Stimulated activated naive B cell treated with anti-CD40 and anti-IgM and Interleukin-4, amounts not matched to agents 10 μg/mL and 1 μg/mL and 100 μg/mL, for 72 hours (primary cell): Measurements from ENCODE around the gene INHA.

Experiments used
- ATAC-seq, 2 donors: fragments of 150-1000 bp; cut with Tn5 transposase; replicated peaks; 2 replicates each; pipeline ENCODE4 v1.10.0; 2021; ENCODE audit warnings: moderate library complexity in 1 of 2
- DNase-seq: peaks from one replicate; pipeline ENCODE4 v3.0.0; 2021
- H3K27ac Mint-ChIP-seq: one replicate; pipeline ENCODE4 v1.8.0; 2022; ENCODE audit warnings: mild to moderate bottlenecking, mixed read lengths
- H3K27me3 Mint-ChIP-seq, 2 donors: one replicate each; pipeline ENCODE4 v1.8.0; 2022; ENCODE audit warnings: mixed read lengths in 2 of 2
- H3K36me3 Mint-ChIP-seq, 2 donors: one replicate each; pipeline ENCODE4 v1.8.0; 2022; ENCODE audit warnings: mixed read lengths in 2 of 2, mild to moderate bottlenecking in 1 of 2
- H3K4me1 Mint-ChIP-seq, 2 donors: one replicate each; pipeline ENCODE4 v1.8.0; 2022; ENCODE audit warnings: mixed read lengths in 2 of 2, mild to moderate bottlenecking in 1 of 2
- H3K4me3 Mint-ChIP-seq, 2 donors: one replicate each; pipeline ENCODE4 v1.8.0; 2022; ENCODE audit warnings: mild to moderate bottlenecking in 2 of 2, mixed read lengths in 2 of 2, moderate library complexity in 1 of 2
- H3K9me3 Mint-ChIP-seq, 2 donors: one replicate each; pipeline ENCODE4 v1.8.0; 2022; ENCODE audit warnings: mixed read lengths in 2 of 2, mild to moderate bottlenecking in 1 of 2

Gene INHA, protein sequence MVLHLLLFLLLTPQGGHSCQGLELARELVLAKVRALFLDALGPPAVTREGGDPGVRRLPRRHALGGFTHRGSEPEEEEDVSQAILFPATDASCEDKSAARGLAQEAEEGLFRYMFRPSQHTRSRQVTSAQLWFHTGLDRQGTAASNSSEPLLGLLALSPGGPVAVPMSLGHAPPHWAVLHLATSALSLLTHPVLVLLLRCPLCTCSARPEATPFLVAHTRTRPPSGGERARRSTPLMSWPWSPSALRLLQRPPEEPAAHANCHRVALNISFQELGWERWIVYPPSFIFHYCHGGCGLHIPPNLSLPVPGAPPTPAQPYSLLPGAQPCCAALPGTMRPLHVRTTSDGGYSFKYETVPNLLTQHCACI

DNA sequence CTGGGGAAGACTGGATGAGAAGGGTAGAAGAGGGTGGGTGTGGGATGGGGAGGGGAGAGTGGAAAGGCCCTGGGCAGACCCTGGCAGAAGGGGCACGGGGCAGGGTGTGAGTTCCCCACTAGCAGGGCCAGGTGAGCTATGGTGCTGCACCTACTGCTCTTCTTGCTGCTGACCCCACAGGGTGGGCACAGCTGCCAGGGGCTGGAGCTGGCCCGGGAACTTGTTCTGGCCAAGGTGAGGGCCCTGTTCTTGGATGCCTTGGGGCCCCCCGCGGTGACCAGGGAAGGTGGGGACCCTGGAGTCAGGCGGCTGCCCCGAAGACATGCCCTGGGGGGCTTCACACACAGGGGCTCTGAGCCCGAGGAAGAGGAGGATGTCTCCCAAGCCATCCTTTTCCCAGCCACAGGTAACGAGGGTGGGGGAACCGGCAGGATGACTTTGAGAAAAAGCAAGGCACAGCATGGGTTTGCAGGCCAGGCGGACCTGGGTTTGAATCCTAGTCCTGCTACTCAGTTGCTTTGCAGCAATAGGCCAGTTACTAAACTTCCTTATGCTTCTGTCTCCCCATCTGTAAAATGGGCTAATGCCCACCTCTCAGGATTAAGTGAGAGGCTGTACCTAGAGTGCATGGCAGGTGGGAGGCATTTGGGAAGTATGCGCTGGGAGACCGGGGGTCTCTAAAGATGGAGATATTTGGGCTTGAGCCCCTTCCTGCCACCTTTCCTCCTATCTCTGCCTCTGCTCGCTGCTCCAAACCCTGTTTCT, at the start of gene INHA:
TSS of gene INHA (plus strand) at position 74 of the 765 bp plus-strand sequence. CDS start at position 139, 65 bp downstream.
- DNase-seq (no peak), ATAC-seq (no peak)
- Mint-ChIP-seq H3K36me3 (no peaks in the 10 kb centered on the region), H3K9me3 (no peaks in the 10 kb centered on the region), H3K4me3 (peak within 1 kb of the TSS in 1 of 2 donors; percentile 37), H3K4me1 (peaks cover 0 to 7% of the 10 kb centered on the region in 2 donors), H3K27me3 (peaks cover 65 to 81% of the 10 kb centered on the region in 2 donors), H3K27ac (no peak within 1 kb of the TSS)

DNA sequence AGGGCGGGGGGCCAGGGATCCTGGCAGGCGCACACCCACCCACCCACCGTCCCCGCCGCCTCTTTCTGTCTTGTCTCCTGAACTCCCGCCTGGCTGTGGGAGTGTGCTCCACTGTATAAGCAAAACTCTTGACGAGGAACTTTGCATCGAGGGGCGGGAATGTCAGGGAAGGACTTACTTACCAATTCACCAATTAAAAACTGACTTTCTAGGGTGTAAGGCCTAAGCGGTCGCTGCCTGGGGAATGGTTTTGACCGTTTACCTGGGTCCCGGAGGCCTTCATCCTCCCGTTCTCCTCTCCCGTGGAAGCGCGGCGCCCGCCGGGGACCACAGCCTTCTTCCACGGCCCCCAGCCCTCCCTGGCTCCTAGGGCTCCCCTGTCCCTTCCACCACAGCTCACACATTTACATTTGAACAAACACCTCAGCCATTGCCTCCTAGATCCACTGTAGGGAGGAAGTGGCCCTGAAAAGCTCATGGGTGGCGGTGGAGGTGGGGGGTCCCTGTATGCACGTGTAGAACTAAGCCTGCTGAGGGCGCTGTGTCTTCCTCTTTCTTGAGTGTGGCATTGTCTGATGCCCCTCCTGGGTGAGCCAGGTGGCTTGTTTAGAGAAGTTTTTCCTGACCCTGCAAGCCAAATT, 49.0 kb upstream of the INHA start:
- ATAC-seq, result peak; percentile 29 to 39
- Mint-ChIP-seq H3K27me3 (peaks cover 77 to 86% of the 10 kb centered on the region in 2 donors), H3K4me3 (no peak overlapping the region), H3K27ac (no peak overlapping the region), H3K4me1 (peaks cover 12 to 19% of the 10 kb centered on the region in 2 donors), H3K36me3 (no peaks in the 10 kb centered on the region), H3K9me3 (no peaks in the 10 kb centered on the region)
- no peak for DNase-seq

DNA sequence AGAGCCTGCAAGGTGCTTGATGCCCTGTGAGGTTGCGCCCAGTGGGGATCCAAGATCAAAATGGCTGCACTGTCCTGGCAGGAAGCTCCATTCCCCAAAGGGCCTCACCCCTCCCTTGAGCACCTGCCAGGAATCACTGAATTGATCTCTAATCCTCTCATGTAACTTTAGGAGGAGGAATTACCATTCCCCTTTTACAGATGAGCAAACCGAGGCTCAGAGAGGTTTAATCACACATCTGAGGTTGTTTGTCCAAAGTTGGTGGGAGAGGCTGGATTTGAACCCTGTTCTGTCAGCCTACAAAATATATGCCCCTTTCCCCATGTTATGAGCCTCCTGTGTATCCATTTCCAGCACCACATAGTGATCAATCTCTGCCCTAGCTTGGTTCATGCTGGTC, 47.3 kb upstream of the INHA start:
- DNase-seq (no peak), ATAC-seq (no peak)
- Mint-ChIP-seq H3K36me3 (no peaks in the 10 kb centered on the region), H3K27me3 (peaks cover 78 to 89% of the 10 kb centered on the region in 2 donors), H3K27ac (no peak overlapping the region), H3K9me3 (no peaks in the 10 kb centered on the region), H3K4me1 (peaks cover 12 to 21% of the 10 kb centered on the region in 2 donors), H3K4me3 (no peak overlapping the region)

DNA sequence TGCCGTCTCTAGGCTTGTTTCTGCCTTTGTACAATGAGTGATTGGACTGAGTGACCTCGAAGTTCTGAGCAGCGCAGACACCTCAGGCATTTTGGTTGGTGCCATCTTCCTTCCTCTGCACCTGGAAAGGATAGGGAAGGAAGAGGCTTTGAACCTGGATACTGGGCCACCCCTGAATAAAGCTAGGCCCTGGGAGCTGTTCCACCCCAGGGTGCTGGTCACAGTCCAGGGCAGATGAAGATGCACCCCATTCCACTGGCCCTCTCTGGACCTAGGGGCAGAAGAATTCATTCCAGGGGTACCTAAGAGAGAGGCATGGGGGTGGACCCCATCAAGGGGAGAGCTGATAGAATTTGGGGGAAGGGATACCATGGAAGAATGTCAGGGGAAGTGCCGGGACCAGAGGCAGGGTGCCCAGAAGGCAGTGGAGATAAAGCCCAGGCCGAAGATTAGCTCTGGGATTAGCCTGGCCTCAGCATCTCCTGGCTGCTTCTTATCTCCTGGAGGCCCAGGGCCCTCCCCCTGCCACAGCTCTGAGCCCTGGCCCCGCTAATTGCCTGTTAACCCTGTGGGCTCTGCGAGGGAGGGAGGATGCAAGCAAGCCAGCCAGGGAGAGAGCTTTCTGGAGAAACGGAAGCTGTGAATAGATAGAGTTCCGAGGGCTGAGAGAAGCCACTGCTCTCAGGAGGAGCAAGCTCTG, 46.4 kb upstream of the INHA start:
- H3K9me3 Mint-ChIP-seq, result no peaks in the 10 kb centered on the region
- H3K27me3 Mint-ChIP-seq, result peaks cover 78 to 89% of the 10 kb centered on the region in 2 donors
- H3K27ac Mint-ChIP-seq, result no peak overlapping the region
- ATAC-seq (no peak), DNase-seq (no peak)
- H3K4me1 Mint-ChIP-seq, result peaks cover 15 to 28% of the 10 kb centered on the region in 2 donors
- H3K4me3 Mint-ChIP-seq, result no peak overlapping the region
- H3K36me3 Mint-ChIP-seq, result no peaks in the 10 kb centered on the region

DNA sequence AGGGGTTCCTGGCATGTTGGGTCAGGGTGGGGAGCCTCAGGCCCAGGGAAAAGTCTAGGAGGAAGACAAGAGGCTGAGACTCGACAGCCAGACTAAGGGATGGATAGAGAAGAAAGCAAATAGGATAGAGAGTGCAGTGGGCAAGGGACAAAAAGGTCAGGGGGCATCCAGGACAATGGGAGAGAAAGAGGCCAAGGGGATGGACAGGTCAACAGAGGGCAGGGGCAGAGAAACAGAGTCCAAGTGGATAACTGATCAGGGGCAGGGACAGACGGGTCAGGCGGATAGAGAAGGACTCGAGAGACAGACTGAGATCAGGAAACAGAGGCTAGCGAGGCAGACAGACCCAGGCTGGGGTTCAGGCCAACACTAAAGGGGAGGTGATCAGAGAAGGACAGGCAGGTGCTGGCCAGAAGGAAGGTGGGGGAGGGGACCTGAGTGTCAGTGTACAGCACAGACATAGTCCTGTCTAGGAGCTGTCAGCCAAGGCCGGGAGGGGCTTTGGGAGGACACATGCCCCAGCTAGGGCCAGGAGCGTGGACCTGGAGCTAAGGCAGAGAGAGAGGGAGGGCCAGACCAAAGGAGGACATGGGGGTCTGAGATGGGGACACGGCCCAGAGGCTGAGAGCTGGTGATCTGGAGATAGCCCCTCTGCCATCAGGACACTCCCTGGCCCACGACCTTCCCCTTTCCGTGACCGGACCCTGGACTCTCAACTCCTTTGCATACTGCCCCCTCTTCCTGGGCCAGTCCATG, 45.6 kb upstream of the INHA start:
- DNase-seq, result no peak
- H3K4me3 Mint-ChIP-seq, result no peak overlapping the region
- H3K9me3 Mint-ChIP-seq, result no peaks in the 10 kb centered on the region
- H3K4me1 Mint-ChIP-seq, result peaks cover 12 to 23% of the 10 kb centered on the region in 2 donors
- H3K36me3 Mint-ChIP-seq, result no peaks in the 10 kb centered on the region
- peaks cover 81 to 89% of the 10 kb centered on the region in 2 donors for H3K27me3 Mint-ChIP-seq
- ATAC-seq, result no peak
- H3K27ac Mint-ChIP-seq, result no peak overlapping the region

DNA sequence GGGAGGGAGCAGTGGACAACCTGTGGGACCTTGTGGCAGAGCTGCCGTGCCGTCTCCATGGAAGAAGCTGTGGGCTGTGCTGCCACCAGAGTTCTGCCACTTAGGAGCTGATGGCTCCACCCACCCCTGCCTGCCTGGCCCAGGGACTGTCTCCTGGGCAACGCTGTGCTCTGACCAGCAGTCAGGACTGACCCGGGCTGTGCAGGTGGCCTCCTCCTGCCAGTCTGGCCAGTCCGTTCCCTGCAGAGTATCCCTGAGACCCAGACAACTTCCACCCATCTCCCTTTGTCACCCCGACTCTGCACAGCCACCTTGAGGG, 45.1 kb upstream of the INHA start:
- Mint-ChIP-seq H3K36me3 (no peaks in the 10 kb centered on the region), H3K9me3 (no peaks in the 10 kb centered on the region), H3K27ac (no peak overlapping the region), H3K4me3 (no peak overlapping the region), H3K27me3 (peaks cover 79 to 88% of the 10 kb centered on the region in 2 donors), H3K4me1 (peaks cover 7 to 18% of the 10 kb centered on the region in 2 donors)
- DNase-seq, result no peak
- no peak for ATAC-seq

DNA sequence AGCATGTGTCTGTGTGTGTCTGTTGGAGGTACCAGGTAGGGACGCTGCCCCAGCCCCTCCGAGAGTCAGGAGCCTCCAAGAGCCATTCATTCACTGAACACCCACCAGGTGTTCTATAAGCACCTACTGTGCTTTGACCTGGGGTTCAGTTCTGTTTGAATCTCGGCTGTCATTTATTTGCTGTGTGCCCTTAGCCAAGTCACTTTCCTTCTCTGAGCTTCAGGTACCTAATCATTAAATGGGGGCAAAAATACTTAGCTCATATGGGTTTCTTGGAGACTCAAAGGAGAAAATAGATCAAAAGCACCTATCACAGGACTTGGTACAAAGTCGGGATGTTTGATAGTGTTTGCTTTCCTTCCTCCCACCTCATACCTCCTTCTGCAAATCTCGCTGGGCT, 44.6 kb upstream of the INHA start:
- ATAC-seq, result no peak
- Mint-ChIP-seq H3K36me3 (no peaks in the 10 kb centered on the region), H3K27ac (no peak overlapping the region), H3K27me3 (peaks cover 79 to 89% of the 10 kb centered on the region in 2 donors), H3K4me3 (no peak overlapping the region), H3K4me1 (peaks cover 6 to 16% of the 10 kb centered on the region in 2 donors), H3K9me3 (no peaks in the 10 kb centered on the region)
- DNase-seq, result no peak

DNA sequence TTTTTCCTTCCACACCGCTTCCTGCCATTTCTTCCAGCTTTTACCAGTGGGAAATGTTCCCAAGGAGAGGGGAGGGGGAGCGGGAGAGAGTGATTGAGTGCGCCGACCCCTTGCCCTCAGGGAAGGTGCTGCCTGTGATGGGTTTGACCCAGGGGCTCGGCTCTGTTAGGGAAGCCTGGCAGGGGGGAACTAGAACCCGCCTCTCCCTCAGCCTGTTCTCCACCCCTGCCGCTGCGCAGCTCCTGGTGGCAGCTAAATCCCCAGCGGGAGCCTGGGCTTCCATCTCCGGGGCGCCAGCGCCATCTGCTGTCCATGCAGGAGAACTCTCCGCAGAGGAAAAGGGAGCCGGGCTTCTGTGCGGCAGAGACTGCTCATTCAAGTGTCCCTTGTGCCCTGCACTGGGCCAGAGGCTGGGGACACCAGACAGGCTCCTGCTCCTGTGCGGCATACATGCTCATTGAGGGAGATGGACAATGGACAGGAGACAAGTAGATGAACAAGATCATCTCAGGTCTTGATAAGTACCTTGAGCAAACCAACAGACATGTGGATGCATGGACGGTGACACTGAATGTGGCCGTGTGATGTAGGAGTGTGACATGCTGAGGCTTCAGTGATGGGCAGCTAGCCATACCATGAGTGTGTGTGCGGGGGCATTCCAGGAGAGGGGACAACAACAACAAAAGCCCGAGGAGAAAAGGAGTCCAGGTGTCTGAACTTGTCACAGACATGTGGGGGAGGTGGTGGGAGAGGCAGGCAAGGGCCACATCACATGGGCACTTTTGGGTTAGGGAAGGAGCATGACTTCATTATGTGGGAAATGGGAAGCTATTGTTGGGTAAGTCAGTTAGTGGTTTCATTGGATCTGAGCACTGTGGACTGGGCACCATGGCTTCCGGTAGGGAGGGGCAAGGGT, 41.8 kb upstream of the INHA start:
- peak; percentile 77 for DNase-seq
- H3K27ac Mint-ChIP-seq, result no peak overlapping the region
- no peaks in the 10 kb centered on the region for H3K36me3 Mint-ChIP-seq
- H3K27me3 Mint-ChIP-seq, result peaks cover 74 to 84% of the 10 kb centered on the region in 2 donors
- H3K9me3 Mint-ChIP-seq, result no peaks in the 10 kb centered on the region
- H3K4me1 Mint-ChIP-seq, result peaks cover 3 to 8% of the 10 kb centered on the region in 2 donors
- ATAC-seq, result peak; percentile 92 to 96
- H3K4me3 Mint-ChIP-seq, result no peak overlapping the region

DNA sequence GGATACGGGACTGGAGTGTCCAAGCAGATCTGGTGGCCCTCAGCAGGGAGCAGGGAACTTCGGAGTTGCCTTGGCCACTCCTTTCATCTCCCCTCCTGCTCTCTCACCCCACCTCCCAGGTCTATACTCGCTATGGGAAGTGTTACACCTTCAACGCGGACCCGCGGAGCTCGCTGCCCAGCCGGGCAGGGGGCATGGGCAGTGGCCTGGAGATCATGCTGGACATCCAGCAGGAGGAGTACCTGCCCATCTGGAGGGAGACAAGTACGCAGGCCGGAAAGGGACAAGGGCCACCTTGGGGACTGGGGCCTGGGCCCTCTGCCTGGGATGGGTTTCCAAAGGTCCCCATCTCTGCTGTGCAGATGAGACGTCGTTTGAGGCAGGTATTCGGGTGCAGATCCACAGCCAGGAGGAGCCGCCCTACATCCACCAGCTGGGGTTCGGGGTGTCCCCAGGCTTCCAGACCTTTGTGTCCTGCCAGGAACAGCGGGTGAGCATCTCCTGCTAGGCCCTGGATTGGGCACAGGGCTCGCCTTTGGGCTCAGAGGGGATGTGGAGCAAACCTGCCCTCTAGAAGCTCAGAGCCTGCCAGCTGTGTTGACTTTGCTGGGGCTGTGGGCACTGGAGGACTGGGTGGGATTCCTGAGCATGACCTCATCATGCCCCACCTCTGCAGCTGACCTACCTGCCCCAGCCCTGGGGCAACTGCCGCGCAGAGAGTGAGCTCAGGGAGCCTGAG, 40.3 kb upstream of the INHA start:
- Mint-ChIP-seq H3K27ac (no peak overlapping the region), H3K4me3 (no peak overlapping the region), H3K9me3 (no peaks in the 10 kb centered on the region), H3K4me1 (peaks cover 3 to 8% of the 10 kb centered on the region in 2 donors), H3K27me3 (peaks cover 69 to 84% of the 10 kb centered on the region in 2 donors), H3K36me3 (no peaks in the 10 kb centered on the region)
- ATAC-seq (no peak), DNase-seq (no peak)

DNA sequence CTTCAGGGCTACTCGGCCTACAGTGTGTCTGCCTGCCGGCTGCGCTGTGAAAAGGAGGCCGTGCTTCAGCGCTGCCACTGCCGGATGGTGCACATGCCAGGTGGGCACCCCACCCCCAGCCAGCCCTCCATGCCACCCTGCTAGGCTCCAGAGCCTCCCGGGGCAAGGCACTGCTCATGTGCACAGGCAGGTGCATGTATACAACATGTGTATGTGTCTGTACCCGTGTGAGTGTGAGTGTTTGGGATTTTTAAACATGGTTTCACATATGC, 39.8 kb upstream of the INHA start:
- ATAC-seq (no peak), DNase-seq (no peak)
- peaks cover 3 to 8% of the 10 kb centered on the region in 2 donors for H3K4me1 Mint-ChIP-seq
- H3K36me3 Mint-ChIP-seq, result peaks cover 3 to 4% of the 10 kb centered on the region in 2 donors
- H3K27ac Mint-ChIP-seq, result no peak overlapping the region
- peaks cover 69 to 84% of the 10 kb centered on the region in 2 donors for H3K27me3 Mint-ChIP-seq
- no peak overlapping the region for H3K4me3 Mint-ChIP-seq
- no peaks in the 10 kb centered on the region for H3K9me3 Mint-ChIP-seq

DNA sequence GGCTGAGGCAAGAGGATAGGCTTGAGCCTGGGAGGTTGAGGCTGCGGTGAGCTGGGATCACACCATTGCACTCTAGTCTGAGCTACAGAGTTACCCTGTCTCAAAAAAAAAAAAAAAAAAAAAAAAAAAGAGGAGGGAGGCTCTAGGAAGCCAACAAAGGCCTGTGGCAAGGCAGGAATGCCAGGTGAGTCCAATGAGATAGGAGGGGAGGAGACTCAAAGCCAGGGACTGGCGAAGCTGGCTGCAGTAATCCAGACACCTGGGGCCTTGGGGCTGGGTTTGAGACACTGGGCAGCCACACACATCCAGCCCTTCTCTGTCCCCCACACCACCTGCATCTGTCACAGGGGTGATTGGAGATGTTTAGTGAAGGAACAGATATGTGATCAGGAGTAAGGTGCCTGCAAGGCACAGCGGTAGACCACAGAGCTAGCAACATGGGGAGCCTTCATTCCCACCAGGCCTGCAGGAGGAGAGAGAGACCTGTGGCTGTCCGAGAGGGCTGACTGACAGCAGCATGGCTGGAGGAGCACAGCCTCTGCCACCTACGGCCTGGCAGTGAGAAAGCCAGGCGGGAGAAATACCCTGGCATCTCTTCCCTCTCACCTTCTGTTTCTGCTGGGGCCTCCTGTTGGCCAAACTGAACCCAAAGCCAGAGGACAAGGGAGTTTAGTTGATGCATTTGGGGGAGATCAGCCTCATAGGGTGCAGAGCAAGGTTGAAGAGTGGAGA, 38.0 kb upstream of the INHA start:
- no peak overlapping the region for H3K27ac Mint-ChIP-seq
- H3K9me3 Mint-ChIP-seq, result no peaks in the 10 kb centered on the region
- H3K36me3 Mint-ChIP-seq, result peaks cover 10 to 13% of the 10 kb centered on the region in 2 donors
- H3K4me3 Mint-ChIP-seq, result no peak overlapping the region
- DNase-seq, result no peak
- peaks cover 3 to 8% of the 10 kb centered on the region in 2 donors for H3K4me1 Mint-ChIP-seq
- peaks cover 66 to 83% of the 10 kb centered on the region in 2 donors for H3K27me3 Mint-ChIP-seq
- no peak for ATAC-seq

DNA sequence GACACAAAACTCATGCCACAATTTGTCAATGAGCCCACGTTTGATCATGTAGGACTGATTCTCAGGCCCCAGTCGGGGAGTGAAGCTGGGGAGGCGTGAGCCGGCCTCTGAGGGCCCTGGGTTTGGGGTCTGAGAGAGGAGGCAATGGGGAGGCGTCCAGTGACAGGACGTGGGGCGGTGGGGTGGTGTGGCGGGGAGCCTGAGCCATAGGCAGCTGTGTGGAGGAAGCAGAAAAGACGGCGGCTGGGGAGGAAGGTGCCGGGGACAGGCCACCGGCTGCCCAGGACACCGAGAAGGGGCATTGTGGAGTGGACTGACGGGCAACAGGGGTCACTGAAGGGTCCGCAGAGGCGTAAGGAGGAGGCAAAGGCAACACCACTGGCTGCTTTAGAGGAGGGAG, 35.7 kb upstream of the INHA start:
- no peaks in the 10 kb centered on the region for H3K9me3 Mint-ChIP-seq
- DNase-seq (no peak), ATAC-seq (no peak)
- peaks cover 60 to 83% of the 10 kb centered on the region in 2 donors for H3K27me3 Mint-ChIP-seq
- peaks cover 23 to 34% of the 10 kb centered on the region in 2 donors for H3K36me3 Mint-ChIP-seq
- no peak overlapping the region for H3K27ac Mint-ChIP-seq
- no peak overlapping the region for H3K4me3 Mint-ChIP-seq
- H3K4me1 Mint-ChIP-seq, result peaks cover 1 to 3% of the 10 kb centered on the region in 2 donors
